Endothelial cell of umbilical vein (primary cell): ENCODE data around the gene ABLIM1.

Source experiments
- CTCF ChIP-seq, 2 donors: IDR thresholded peaks; 1 replicate in 1 of 2; 2 replicates in 1 of 2; pipeline ENCODE4 v1.5.1; 2011; ENCODE audit warnings: low read length in 2 of 2, mild to moderate bottlenecking in 2 of 2, moderate library complexity in 2 of 2, control low read depth in 1 of 2, inconsistent platforms in 1 of 2, low read depth in 1 of 2; ENCODE audit not compliant: insufficient read depth in 1 of 2; ENCODE audit errors: extremely low read depth in 1 of 2
- MYC ChIP-seq: IDR thresholded peaks from one replicate; pipeline ENCODE4 v1.6.1; 2011; ENCODE audit warnings: mild to moderate bottlenecking, low read depth, low read length

DNA sequence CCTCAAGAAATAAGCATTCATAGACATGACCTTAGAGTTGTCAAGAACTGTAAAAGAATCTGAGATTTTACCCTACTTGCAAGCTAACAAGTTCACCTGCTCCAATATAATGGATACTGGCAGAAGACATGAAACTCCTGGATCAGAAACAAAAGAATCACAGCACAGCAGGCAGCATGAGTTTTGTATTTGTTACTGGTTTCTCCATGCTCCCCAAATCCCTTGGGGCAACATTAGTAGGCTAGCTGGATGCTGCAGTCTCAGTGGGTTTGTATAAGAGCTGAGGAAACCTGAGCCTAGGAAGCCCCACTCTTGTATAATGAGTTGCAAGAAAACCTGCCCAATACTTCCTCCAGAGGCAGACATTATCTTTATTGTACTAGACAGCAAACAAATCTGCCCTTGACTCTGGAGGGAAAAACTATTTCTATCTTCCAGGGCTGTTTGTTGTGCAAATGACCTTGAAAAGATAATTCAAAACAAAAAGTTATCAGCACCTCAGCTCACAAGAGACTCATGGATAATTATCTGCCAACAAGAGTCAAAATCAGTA lies 64.8 kb downstream of the ABLIM1 start:
- no peak for TF ChIP-seq MYC
- no peak for TF ChIP-seq CTCF (IDR thresholded peaks at IDR 0.05; ENCODE audit: extremely low read depth in 1 of 2, insufficient read depth in 1 of 2, low read depth in 1 of 2, low read length in 2 of 2)
